ENCODE results near the gene FHAD1. TPM values are rescaled to one million over a fixed set of nuclear protein-coding genes. Genes with fewer than 3 reads are reported as not detected.

The FHAD1 gene
- total RNA-seq, 1 donor from 2014 or later, result not detected

DNA sequence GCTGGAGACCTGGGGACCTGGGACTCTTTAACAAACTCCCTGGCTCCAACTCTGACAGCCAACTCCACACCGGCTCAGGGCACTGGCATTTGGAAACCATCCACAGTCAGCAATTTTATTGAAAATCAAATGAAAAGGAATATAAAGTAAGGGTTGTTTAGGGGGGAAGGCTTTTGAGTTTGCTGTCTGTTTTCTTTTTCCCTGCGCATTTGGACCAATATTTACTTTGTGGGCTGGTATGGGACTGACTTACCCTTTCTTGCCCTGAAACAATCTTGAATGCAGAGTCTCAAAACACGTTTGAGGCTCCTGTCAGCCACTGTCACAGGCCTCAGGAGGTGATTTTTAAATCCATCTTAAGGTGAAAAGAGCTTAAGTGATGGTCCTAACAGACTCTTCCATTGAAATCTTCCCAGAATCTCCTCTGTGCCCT lies 147.3 kb downstream of the FHAD1 start:
- ATAC-seq (ENCODE audit: poor library complexity) (no peak), DNase-seq (no peak)
- intact Hi-C loops (cut with DNase I), result no loop called here

GRCh38 chr1:15397236-15397635 lies 150.2 kb downstream of the FHAD1 start:
- no peak for DNase-seq
- no peak for ATAC-seq (ENCODE audit: poor library complexity)
- intact Hi-C loops (cut with DNase I), result no loop called here

DNA sequence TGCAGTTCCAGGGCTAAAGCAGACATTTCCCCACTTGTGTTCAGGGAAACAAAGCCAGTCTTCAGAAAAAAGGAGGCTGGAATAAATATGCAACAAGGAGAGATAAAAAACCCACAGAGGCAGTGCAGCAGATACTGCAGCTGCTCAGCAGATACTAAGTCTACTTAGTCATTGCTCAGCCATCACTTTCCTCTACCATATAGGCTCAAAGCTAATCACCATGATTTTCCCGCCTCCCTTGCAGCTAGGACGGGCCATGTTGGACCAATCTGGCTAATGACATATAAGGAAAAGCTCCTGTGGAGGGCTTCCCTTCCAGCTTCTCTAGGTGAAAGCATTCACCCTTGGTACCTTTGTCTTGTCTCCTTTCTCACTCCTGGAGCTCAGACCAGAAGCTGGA lies 152.7 kb downstream of the FHAD1 start:
- no peak for DNase-seq
- intact Hi-C loops (cut with DNase I), result no loop called here
- no peak for ATAC-seq (ENCODE audit: poor library complexity)

GRCh38 chr1:15400627-15401026 lies 153.6 kb downstream of the FHAD1 start:
- intact Hi-C loops (cut with DNase I), result no loop called here
- DNase-seq (no peak), ATAC-seq (ENCODE audit: poor library complexity) (no peak)

- ATAC-seq (ENCODE audit: poor library complexity), result no peak
- intact Hi-C loops (cut with DNase I), result no loop called here
- no peak for DNase-seq
Measured at GRCh38 chr1:15401391-15402055, 154.5 kb downstream of the FHAD1 start.

DNA sequence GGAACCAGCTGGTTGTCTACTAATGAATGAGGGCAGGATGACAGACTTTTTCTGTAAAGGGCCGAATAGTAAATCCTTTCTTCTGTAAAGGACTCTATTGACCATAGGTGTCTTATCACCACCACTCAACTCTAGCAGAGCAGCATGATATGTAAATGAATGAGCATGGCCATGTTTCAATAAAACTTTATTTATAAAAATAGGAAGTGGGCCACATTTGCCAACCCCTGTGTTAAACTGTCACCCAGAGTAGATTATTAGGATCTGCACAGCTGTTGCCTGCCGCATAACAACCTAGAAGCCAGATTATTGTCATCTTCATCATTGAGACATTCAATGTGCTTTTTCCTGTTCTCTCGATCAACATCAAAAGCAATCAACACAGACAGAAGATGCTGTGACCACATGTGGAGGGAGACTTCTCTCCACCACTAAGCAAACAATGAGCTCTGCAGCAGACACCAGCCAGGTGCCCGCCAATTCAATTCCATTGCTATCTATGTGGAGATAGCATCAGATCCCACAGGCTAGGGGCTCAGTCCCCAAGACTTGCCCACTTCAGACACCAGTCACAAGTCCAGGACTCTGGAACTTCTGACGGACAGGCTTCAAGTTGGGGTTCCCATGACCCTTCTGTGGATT lies 155.9 kb downstream of the FHAD1 start:
- no peak for ATAC-seq (ENCODE audit: poor library complexity)
- DNase-seq, result no peak
- intact Hi-C loops (cut with DNase I), result no loop called here

DNA sequence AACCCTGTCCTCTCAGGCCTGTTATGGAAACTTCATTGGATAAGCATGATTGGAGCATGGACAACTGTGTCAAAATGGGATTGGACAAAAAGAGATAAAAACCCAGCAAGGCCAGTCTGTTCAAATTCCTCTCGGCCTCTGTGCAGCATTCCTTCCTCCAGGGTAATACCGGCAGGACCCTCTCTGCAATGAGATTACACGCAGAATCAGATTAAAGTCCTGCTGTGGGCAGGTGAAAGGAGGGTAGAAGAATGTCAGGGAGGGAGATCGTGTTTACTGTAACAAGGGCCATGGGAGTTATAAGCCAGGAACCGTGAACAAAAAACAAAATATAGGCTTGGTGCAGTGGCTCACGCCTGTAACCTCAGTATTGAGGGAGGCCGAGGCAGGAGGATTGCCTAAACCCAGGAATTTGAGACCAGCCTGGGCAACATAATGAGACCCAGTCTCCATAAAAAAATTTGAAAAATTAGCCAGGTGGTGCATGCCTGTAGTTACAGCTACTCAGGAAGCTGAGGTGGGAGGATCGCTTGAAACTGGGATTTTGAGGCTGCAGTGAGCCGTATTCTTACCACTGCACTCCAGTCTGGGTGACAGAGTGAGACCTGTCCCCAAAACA lies 157.0 kb downstream of the FHAD1 start:
- ATAC-seq (ENCODE audit: poor library complexity), result no peak
- intact Hi-C loops (cut with DNase I), result no loop called here
- DNase-seq, result no peak

DNA sequence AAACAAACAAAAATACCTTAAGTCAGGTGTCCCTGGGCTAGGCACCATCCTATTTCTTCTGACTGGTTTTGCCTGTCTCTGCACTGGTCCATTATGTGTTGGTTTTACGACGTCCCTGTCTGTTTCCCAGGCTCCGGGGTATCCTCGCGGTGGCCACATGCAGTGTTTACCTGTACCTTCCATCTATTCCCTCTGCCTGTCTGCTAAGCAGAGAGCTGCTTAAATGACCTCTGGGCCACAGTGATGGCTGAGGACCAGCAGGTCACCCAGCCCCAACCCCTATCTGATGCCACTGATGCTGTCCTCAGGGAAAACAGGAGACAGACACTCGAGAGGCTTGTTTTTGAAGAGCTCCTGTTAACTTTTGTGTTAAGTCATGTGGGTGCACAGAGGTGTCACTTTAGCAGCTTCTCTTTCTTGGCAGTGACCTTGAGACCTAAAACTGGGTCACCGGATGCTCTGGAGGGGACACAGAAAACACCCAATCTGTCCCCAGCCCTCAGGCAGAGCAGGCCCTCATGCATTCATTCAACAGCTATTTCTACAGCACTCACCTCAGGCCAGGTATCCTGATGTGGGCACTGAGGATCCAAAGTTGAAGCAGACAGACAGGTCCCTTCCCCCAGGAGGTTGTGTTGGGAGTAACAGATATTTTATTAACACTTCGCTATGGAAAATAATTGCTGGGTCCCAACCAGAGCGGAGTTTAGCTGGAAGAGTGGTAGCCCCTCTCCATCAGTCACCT lies 158.3 kb downstream of the FHAD1 start:
- intact Hi-C loops (cut with DNase I), result no loop called here
- ATAC-seq (ENCODE audit: poor library complexity) (no peak), DNase-seq (no peak)

DNA sequence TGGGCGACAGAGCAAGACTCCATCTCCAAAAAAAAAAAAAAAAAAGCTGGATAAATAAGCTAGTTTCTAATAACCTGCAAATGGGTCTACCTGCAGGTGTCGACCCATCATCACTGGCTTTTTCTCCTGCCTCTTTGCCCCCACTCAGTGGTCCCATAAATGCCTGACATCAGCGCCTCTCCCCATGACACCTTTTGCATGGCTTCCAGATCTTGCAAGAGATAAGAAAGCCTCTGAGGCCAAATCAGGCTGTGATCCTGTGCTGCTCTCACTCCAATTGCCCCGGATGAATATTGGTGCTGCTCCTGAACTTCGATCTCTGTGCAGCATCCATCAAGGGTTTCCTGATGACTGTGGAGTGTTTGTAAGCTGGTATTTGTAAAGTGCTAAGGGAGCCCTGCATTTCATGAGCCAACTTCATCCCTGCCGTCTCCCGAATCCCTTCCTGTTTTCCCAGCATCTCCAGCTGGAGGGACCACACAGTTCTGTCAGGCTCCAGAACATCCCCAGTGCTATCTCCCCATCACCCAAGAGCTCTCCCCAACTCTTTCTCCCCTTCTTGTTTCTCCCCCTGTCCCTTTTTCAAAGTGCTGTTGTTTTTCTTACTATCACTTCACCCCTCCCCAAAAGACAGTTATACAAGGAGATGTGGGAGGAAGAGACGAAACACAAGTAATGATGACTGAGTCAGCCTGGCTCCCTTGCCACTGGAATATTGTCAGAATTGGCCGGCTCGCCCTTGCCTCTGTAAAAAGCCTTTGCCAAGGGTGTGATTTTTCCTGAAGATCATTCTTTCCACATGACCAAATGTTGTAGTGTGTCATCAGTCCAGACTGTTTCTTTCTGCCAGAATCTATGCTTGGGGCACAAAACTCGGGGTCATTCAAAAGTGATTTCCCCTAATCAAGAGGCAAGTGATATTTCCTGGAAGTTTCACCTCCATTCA lies 159.9 kb downstream of the FHAD1 start:
- DNase-seq, result no peak
- ATAC-seq (ENCODE audit: poor library complexity), result no peak
- intact Hi-C loops (cut with DNase I), result no loop called here

- intact Hi-C loops (cut with DNase I), result no loop called here
- no peak for DNase-seq
- no peak for ATAC-seq (ENCODE audit: poor library complexity)
Measured at GRCh38 chr1:15407580-15407979, 160.6 kb downstream of the FHAD1 start.

DNA sequence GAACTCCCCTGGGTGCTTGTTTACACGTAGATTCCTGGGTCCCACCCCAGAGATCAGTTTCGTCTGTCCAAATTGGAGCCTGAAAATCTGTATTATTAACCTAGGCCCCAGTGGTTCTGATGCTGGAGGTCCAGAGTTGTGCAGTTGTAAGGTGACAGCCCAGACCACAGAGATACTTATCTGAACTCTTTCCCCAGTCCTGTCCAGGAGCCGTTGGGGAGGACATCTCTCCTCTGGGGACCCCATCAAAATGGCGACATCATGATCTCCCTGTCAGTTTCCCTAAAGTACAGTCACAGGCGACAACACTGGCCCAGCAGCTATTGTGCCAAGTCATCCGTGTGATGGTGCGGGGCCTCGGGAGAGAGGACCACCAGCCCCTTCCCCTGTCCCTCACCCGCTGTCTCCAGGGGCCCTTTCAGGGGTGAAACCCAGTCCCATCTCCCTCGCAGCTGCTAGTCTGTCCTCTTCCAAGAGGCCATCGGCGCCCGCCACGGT lies 161.9 kb downstream of the FHAD1 start:
- ATAC-seq (ENCODE audit: poor library complexity) (no peak), DNase-seq (no peak)
- intact Hi-C loops (cut with DNase I), result no loop called here

DNA sequence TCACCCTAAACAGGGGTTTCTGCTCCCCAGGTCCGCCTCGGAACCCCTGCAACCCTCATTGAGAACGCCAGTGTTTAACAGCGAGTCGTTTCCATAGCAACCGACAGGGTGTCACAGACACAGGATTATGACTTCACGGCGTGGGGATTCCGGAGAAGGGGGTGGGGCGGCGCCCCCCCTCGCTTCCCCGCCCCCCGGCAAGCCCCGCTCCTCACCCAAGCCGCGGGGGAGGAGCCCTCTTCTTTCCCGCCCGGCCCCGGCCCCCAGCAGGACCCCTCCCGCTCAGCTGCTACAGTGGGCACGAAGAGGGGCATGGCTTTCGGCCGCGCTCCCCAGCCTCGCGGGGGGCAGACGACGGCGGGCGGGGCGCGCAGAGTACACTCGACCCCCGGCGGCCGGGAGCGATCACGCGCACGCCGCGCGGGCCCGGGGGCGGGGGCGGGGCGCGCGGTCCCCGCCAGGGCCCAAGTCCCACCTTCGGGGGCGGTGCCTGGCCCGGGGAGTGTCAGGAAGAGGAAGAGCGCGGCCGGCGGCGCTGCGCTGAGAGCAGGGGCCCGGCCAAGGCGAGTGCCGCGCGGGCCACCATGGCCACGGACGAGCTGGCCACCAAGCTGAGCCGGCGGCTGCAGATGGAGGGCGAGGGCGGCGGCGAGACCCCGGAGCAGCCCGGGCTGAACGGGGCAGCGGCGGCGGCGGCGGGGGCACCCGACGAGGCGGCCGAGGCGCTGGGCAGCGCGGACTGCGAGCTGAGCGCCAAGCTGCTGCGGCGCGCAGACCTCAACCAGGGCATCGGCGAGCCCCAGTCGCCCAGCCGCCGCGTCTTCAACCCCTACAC lies 162.6 kb downstream of the FHAD1 start, which contains the start of gene EFHD2:
TSS of gene EFHD2 (plus strand) at position 501 of the 835 bp plus-strand sequence. CDS start at position 585, 84 bp downstream.
- ATAC-seq (ENCODE audit: poor library complexity) (peak; percentile 87), DNase-seq (peak; percentile 92)
- intact Hi-C loops (cut with DNase I), result loop anchor here (5.0 kb wide), 1 partner anchor 82 kb away; no protein-coding TSS in a partner anchor

DNA sequence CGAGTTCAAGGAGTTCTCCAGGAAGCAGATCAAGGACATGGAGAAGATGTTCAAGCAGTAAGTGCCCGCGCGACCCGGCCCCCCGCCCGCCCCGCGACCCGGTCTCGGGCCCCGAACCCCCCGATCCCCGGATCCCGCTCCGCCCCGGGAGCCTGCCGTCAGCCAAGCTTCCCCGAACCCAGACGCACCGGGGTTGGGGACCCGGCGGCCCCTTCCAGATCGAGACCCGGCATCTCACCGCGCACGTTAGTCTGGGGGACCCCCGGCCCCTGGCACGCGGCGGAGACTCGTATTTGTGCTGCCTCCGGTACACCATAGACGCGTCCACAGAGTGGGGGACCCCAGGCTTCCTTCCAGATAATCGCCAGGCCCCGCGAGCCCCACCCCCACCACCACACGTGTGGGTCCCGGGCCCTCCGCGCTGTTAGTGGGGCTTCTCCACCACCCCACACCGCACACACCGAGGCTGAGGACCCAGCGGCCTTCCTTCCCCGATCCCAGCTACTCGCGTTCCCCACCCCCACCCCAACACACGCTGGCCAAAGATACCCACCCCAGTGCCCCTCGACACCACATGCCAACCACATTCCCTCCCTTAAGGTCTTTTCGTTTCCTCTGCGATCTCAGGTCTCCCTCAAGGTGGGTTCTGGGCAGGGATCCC lies 163.3 kb downstream of the FHAD1 start:
- DNase-seq, result no peak
- intact Hi-C loops (cut with DNase I), result loop anchor here (5.0 kb wide), 1 partner anchor 83 kb away; no protein-coding TSS in a partner anchor
- no peak for ATAC-seq (ENCODE audit: poor library complexity)

DNA sequence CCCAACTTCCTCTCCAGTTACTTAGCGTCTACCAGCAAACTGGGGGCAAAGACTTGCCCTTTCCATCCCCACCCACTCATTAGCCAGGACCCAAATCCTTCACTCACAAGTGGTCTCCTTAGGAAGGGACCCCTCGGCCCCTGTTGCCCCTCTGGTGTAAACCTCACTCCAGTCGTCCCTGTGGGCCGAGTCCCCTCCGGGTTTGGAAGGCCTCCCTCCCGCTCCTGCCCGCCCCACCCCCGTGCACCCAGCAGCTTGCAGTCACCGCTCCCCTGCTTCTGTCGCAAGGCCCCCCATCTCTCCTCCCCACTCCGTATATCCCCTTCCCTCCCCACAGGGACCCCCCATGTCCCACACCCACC lies 163.8 kb downstream of the FHAD1 start:
- intact Hi-C loops (cut with DNase I), result loop anchor here (5.0 kb wide), 1 partner anchor 84 kb away; no protein-coding TSS in a partner anchor
- DNase-seq (no peak), ATAC-seq (ENCODE audit: poor library complexity) (no peak)

- DNase-seq (peak; percentile 83), ATAC-seq (ENCODE audit: poor library complexity) (peak; percentile 25)
- intact Hi-C loops (cut with DNase I), result loop anchor here (5.0 kb wide), 1 partner anchor 84 kb away; no protein-coding TSS in a partner anchor
Measured at GRCh38 chr1:15411593-15412137, 164.6 kb downstream of the FHAD1 start.

DNA sequence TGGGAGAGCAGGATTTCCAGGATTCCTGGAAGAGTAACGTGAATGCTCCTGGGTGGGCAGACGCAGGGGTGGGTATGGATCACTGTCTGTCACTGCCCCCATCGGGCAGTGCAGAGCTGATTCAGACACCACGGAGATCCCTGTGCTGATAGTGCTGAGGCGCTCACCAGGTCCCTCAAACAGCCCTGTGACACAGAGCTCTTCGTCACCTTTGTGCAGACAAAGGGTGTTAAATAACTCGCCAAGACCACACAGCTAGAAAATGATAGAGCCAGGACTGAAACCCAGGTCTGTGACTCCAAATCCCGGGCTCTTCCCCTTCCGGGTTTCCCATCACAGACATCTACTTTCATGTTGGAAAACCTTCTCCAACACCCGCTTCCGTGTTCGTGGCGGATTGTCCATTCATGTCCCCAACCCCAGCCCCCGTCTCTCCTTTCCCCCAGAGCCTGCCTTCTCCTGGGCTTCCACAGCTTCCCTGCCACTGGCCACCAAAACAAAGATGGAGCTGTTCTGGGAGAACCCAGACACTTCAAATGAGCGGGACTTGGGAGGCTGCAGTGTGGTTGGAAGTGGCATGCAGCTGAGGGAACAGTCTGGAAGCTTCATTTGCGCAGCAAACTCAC lies 165.3 kb downstream of the FHAD1 start:
- DNase-seq (no peak), ATAC-seq (ENCODE audit: poor library complexity) (no peak)
- intact Hi-C loops (cut with DNase I), result loop anchor here (5.0 kb wide), 1 partner anchor 85 kb away; no protein-coding TSS in a partner anchor
